IMR-90 (cell line): ENCODE data around the gene RING1.

Source experiments
- BHLHE40 ChIP-seq: fragments of 150-350 bp; IDR thresholded peaks from 2 replicates; pipeline ENCODE4 v1.6.1; 2016; ENCODE audit warnings: mild to moderate bottlenecking, low read depth, low read length
- CHD1 ChIP-seq: IDR thresholded peaks from 2 replicates; pipeline ENCODE4 v1.6.1; 2012; ENCODE audit warnings: low read depth, low read length, improper control_type of control experiment
- CTCF ChIP-seq: conservative IDR thresholded peaks from 2 replicates; pipeline ENCODE4 v1.5.1; 2012; ENCODE audit warnings: mild to moderate bottlenecking, low read depth, low read length, improper control_type of control experiment
- ELK1 ChIP-seq: fragments of 150-350 bp; IDR thresholded peaks from 2 replicates; pipeline ENCODE4 v1.6.1; 2016; ENCODE audit warnings: low read depth, mild to moderate bottlenecking, low read length, moderate library complexity, borderline replicate concordance
- FOS ChIP-seq: fragments of 150-350 bp; IDR thresholded peaks from 2 replicates; pipeline ENCODE4 v1.6.1; 2016; ENCODE audit warnings: low read depth, low read length
- MXI1 ChIP-seq: IDR thresholded peaks from 2 replicates; pipeline ENCODE4 v1.6.1; 2012; ENCODE audit warnings: low read depth, mild to moderate bottlenecking, low read length, moderate library complexity, borderline replicate concordance
- POLR2A ChIP-seq: IDR thresholded peaks from 2 replicates; pipeline ENCODE4 v1.6.1; 2012; ENCODE audit warnings: mild to moderate bottlenecking, low read depth, low read length
- RAD21 ChIP-seq: IDR thresholded peaks from 2 replicates; pipeline ENCODE4 v1.6.1; 2012; ENCODE audit warnings: low read length, improper control_type of control experiment
- RCOR1 ChIP-seq: IDR thresholded peaks from 2 replicates; pipeline ENCODE4 v1.6.1; 2012; ENCODE audit warnings: mild to moderate bottlenecking, low read length, improper control_type of control experiment; ENCODE audit not compliant: insufficient replicate concordance
- RFX5 ChIP-seq: IDR thresholded peaks from 2 replicates; pipeline ENCODE4 v1.8.0; 2012; ENCODE audit warnings: low read depth, mild to moderate bottlenecking, low read length, moderate library complexity
- USF2 ChIP-seq: fragments of 150-350 bp; IDR thresholded peaks from 2 replicates; pipeline ENCODE4 v1.6.1; 2017; ENCODE audit warnings: mild to moderate bottlenecking, antibody characterized with exemption, low read length, low read depth

DNA sequence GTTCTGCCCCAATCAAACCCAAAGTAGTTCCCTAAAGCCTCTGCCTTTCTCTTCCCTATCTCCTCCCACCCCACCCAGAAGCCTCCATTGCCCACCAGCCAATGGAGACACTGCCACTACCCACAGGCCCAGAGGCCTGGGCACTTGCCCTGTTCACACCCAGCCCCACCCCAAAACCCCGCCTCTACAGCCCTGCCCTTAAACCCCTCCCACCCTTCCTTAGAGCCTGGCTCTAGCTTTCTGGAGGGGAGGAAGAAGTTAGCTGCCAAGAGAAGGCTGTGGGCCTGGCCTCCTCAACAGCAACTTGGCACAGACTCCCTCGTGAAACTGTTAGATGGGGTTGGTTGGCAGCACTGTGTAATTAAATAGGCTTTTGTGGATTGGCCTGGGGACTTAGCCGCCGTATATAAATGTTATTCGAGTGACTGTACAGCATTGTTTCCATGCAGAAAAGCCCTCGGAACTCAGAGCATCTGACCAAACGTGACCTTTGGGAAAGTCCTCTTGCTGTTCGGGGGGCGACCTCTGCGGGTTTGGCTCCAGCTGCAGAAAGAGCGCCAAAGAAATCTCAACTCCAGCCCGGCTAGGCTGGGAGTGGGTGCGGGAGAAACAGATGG is 47.5 kb upstream of the RING1 start:
- TF ChIP-seq MXI1 (no peak), POLR2A (no peak), CTCF (no peak), USF2 (no peak), RCOR1 (no peak), BHLHE40 (peak; percentile 43; the same call in 1 of the 2 replicates), CHD1 (no peak), RAD21 (no peak), ELK1 (no peak), FOS (0 out of 2 replicates have a peak, but pooled peaks have one; percentile 11), RFX5 (0 out of 2 replicates have a peak, but pooled peaks have one; percentile 7)
